VCaP (cell line): ENCODE measurements around the gene ISCA1.
A peak's percentile ranks its signal among the peaks of the same experiment; 100 is the strongest.
"Not testable (repeated sequence)": the region's sequence is repeated elsewhere in the genome, so short reads cannot be mapped to it uniquely, and the experiment has no call there.

Experiments used
- H3K27ac ChIP-seq: fragments of 450-650 bp; 2 replicates; pipeline ENCODE4 v1.5.1; 2017
- CTCF ChIP-seq: fragments of 450-650 bp; conservative IDR thresholded peaks from 2 replicates; pipeline ENCODE4 v1.5.1; 2017; ENCODE audit warnings: mild to moderate bottlenecking, moderate library complexity

The ISCA1 gene

DNA sequence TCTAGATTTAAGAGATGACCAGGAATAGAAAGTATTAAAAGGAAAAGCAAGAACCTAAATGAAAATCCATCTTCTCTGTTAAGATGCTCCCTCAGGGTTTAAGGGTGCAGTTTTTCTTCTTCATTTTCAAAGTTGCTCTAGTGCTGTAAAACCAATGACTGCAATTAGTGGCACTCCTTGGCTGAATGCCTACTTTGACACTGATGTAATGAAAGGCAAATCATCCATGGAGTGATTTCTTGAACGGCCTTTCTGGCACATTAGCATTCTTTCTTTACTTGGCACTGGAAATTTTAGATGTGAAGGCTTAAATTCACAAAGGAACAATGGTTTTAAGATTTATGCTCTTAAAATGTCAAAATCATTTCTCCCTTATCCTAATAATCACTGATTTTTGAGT is 19.3 kb upstream of the ISCA1 start:
- TF ChIP-seq CTCF = no peak
- no peak overlapping the region for H3K27ac ChIP-seq

- no peak for TF ChIP-seq CTCF
- no peak overlapping the region for H3K27ac ChIP-seq
Measured at GRCh38 chr9:86300701-86301100, 18.4 kb upstream of the ISCA1 start.

- no peak for TF ChIP-seq CTCF
- H3K27ac ChIP-seq = no peak overlapping the region
Measured at GRCh38 chr9:86298873-86299272, 16.5 kb upstream of the ISCA1 start.

GRCh38 chr9:86290341-86290740 is 8.0 kb upstream of the ISCA1 start:
- not testable (repeated sequence) for H3K27ac ChIP-seq

GRCh38 chr9:86288499-86289198 is 6.3 kb upstream of the ISCA1 start:
- TF ChIP-seq CTCF = no peak
- H3K27ac ChIP-seq = no peak overlapping the region; the same call in 1 of the 2 replicates

- TF ChIP-seq CTCF = 0 out of 2 replicates have a peak, but pooled peaks have one; percentile 19
Measured at GRCh38 chr9:86287013-86287412, 4.7 kb upstream of the ISCA1 start.

DNA sequence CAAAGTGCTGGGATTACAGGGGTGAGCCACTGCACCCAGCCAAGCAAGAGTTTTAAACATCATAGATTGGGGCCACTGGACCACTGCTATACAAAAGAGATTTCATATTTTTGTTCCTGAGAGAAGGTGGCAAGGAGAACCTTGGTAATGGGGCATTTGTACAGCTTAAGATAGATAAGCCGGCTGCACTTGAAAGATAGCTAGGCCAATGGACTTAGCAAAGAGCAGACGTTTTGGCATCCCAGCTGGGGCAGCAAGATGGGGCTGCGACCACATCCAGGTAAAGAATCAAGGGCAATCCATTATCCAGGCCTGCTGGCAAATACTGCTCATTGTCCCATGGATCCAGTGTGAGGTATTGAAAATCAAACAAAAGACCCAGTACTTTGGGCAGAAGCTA is 3.9 kb upstream of the ISCA1 start:
- no peak overlapping the region for H3K27ac ChIP-seq
- no peak for TF ChIP-seq CTCF

More at GRCh38 chr9:86287013-86287412, 4.7 kb upstream of the ISCA1 start:
- no peak overlapping the region for H3K27ac ChIP-seq

GRCh38 chr9:86285261-86285660 is 2.9 kb upstream of the ISCA1 start:
- H3K27ac ChIP-seq = no peak overlapping the region
- no peak for TF ChIP-seq CTCF
